ENCODE data around the gene PGAM5.

DNA sequence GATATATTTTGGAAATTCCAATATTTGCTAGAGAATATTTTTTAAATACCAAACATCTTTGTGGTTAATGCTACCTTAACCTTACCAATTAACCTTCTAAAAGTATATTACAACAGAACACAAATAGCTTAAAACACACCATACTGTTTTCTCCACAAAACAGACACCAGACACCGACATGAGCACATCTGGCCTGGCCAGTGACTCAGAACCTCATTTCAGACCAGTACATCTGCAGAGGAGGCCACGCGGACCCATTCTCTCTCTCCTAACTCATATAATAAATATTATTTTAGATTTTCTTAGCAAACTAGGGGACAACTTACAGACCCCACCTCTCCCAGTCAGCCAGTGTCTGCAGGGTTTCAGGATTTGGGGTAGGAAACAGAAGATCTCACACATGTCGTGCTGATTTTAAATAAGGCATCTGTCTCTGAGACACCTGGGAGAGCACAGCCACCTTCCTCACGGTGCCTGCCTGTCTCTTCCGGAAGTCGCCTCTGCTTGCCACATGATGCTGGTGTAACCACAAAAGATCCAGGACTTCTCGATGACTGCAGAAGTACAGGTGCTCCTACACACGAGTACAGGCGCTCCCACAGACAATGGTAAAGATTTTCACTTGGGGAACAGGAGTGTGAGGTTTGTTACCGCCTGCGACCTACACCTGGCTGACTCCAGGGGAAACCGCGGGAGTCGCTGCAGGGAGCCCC lies 60.6 kb downstream of the PGAM5 start:
- TF ChIP-seq, protein P1, sequence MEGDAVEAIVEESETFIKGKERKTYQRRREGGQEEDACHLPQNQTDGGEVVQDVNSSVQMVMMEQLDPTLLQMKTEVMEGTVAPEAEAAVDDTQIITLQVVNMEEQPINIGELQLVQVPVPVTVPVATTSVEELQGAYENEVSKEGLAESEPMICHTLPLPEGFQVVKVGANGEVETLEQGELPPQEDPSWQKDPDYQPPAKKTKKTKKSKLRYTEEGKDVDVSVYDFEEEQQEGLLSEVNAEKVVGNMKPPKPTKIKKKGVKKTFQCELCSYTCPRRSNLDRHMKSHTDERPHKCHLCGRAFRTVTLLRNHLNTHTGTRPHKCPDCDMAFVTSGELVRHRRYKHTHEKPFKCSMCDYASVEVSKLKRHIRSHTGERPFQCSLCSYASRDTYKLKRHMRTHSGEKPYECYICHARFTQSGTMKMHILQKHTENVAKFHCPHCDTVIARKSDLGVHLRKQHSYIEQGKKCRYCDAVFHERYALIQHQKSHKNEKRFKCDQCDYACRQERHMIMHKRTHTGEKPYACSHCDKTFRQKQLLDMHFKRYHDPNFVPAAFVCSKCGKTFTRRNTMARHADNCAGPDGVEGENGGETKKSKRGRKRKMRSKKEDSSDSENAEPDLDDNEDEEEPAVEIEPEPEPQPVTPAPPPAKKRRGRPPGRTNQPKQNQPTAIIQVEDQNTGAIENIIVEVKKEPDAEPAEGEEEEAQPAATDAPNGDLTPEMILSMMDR (IDR thresholded peaks at IDR 0.05) = no peak
- TF ChIP-seq, protein P2, sequence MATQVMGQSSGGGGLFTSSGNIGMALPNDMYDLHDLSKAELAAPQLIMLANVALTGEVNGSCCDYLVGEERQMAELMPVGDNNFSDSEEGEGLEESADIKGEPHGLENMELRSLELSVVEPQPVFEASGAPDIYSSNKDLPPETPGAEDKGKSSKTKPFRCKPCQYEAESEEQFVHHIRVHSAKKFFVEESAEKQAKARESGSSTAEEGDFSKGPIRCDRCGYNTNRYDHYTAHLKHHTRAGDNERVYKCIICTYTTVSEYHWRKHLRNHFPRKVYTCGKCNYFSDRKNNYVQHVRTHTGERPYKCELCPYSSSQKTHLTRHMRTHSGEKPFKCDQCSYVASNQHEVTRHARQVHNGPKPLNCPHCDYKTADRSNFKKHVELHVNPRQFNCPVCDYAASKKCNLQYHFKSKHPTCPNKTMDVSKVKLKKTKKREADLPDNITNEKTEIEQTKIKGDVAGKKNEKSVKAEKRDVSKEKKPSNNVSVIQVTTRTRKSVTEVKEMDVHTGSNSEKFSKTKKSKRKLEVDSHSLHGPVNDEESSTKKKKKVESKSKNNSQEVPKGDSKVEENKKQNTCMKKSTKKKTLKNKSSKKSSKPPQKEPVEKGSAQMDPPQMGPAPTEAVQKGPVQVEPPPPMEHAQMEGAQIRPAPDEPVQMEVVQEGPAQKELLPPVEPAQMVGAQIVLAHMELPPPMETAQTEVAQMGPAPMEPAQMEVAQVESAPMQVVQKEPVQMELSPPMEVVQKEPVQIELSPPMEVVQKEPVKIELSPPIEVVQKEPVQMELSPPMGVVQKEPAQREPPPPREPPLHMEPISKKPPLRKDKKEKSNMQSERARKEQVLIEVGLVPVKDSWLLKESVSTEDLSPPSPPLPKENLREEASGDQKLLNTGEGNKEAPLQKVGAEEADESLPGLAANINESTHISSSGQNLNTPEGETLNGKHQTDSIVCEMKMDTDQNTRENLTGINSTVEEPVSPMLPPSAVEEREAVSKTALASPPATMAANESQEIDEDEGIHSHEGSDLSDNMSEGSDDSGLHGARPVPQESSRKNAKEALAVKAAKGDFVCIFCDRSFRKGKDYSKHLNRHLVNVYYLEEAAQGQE (IDR thresholded peaks at IDR 0.05) = no peak
- TF ChIP-seq JUN (IDR thresholded peaks at IDR 0.05) (no peak), CHD2 (IDR thresholded peaks at IDR 0.05; ENCODE audit: low read length, partially characterized antibody) (no peak), POLR2A (IDR thresholded peaks at IDR 0.05; ENCODE audit: low read length) (no peak), ZSCAN20 (CRISPR knock-in tag; IDR thresholded peaks at IDR 0.05) (no peak), NPAS2 (CRISPR knock-in tag; IDR thresholded peaks at IDR 0.05; ENCODE audit: borderline replicate concordance) (no peak)
- TF ChIP-seq, protein P3, sequence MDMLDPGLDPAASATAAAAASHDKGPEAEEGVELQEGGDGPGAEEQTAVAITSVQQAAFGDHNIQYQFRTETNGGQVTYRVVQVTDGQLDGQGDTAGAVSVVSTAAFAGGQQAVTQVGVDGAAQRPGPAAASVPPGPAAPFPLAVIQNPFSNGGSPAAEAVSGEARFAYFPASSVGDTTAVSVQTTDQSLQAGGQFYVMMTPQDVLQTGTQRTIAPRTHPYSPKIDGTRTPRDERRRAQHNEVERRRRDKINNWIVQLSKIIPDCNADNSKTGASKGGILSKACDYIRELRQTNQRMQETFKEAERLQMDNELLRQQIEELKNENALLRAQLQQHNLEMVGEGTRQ (IDR thresholded peaks at IDR 0.05) = no peak
